DND-41 (cell line): ENCODE data around the gene EXTL1.

Source experiments
- CTCF ChIP-seq: IDR thresholded peaks from 2 replicates; pipeline ENCODE4 v1.5.1; 2012; ENCODE audit warnings: borderline replicate concordance, low read length, moderate library complexity, mild to moderate bottlenecking; ENCODE audit not compliant: poor library complexity, severe bottlenecking; ENCODE audit errors: extremely low read depth
- EZH2 ChIP-seq: IDR thresholded peaks from 3 replicates; pipeline ENCODE4 v1.6.1; 2012; ENCODE audit warnings: borderline replicate concordance, low read depth, mild to moderate bottlenecking, moderate library complexity, low read length, inconsistent platforms; ENCODE audit not compliant: severe bottlenecking

- peak; percentile 100 for TF ChIP-seq CTCF
- TF ChIP-seq EZH2, result no peak
Measured at GRCh38 chr1:25997828-25998761, 23.5 kb upstream of the EXTL1 start, which contains the start of gene PAFAH2.
